Glomerular visceral epithelial cell (primary cell): ENCODE measurements around the gene ZNG1A.
"Not testable (repeated sequence)": the region's sequence is repeated elsewhere in the genome, so short reads cannot be mapped to it uniquely, and the experiment has no call there.

Experiments used
- DNase-seq: peaks from one replicate; pipeline ENCODE4 v3.0.0-alpha.2; 2016; ENCODE audit errors: extremely low spot score

The ZNG1A gene

DNA sequence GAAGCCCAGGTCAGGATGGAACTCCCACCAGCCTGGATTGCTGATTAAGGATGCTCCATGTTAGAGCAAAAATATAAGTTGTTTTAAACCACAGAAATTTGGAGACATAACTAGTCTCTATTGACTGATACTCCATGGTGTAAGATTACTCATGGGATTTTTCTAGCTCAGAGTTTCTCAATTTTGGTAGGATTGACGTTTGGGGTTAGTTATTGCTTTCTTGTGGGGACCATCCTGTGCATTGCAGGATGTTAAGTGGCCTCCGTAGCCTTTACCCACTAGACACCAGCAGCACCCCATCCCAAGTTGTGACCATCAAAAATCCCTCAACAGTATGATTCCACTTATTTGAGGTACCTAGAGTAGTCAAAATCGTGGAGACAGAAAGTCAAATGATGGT is 80.1 kb downstream of the ZNG1A start:
- DNase-seq: not testable (repeated sequence)

DNA sequence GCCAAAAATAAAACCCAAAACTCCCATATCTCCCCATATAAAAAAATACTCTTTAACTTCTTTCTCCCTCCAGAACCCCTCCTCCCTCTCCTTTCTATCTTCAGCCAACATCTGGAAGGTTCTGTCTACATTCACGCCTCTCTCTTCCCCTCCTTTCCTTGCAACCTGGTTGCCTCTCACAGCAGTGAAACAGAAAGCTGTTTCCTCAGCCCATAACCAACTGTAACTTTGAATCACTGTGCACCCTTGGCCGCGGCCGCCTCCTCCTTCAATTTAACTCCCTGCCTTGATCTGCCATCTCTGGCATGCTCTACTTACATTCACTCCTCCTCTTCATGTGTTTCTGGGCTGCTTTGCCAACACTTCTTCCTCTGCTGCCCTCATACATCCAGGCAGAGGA is 83.9 kb downstream of the ZNG1A start:
- DNase-seq: not testable (repeated sequence)

DNA sequence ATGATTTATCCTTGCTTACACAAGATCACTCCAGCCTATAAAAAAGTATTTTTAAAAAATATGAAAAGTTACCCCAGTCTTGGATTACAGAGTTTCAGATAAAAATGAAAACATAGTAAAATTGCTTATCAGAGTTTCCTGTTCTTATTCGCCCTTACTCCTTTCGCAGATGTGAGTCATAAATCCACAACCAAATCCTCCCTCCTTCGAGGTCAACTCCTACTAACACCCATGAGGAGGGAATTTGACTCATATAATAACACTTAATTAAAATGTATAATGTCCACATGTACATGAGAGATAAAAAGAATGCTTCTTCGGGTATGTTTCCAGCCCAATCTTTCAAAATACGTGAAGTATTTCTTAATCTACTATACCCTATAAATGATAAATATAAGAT is 84.5 kb downstream of the ZNG1A start:
- not testable (repeated sequence) for DNase-seq

DNA sequence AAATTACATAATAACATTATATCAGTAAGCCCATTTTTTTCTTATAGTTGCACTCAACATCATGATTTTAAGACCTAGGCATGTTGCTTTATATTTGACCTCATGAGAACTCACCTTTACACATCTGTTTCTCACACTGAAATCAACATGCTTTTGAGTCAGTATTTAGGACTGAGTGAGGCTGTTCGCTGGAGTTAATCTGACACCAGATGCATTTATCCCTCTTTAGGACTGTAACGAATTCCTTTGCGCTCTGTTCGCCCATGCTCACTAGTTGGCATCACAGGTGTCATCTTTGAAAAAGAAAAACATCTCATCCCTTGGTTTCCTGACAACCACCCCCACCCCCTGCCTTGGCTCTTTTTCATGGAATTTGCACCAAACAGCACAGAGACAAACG is 84.9 kb downstream of the ZNG1A start:
- DNase-seq: not testable (repeated sequence)

DNA sequence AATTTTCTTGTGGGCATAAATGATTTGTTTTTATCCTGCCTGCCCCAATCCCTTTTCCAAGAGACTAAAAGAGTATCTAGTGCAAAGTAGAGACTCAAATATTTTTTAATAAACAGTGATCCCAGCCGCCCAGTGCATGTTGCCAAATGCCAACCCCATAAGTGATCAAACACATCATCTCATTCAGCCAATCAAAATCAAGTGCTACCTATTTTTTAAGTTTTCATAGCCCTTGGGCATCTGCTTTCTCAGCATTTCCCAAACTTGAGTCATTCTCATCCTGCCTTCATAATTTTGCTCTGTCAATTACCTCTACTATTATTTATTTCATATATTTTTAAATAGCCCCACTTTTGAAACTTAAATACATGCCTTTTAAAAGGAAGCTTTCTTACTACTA is 88.0 kb downstream of the ZNG1A start:
- not testable (repeated sequence) for DNase-seq

DNA sequence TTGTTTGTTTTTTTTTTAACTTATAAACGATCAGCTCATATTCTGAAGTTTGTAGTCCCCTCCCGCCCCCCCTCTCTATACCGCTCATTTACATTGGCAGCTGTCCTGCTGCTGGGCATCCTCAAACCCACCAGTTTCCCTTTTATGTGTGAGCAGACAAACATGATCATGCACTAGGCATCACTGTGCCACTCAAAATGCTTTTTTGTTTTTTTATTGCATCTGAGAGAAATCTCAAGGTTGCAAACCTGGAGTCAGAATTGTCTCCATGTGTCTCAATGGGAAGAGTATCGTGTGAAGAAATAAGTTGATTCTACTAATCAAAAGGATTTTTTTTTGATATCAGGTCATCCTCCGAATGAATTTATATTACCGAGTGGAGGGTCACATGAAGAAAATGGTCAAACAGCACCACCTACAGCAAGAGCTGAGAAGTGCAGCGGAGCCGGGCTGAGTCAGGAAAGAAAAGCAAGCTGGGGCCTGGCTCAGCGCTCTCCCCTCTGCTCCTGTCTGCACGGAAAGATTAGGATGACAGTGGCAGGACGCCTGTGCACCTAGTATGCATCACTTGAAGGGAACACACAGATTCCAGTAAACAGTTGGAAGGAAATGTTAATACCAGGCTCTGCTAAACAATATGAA is 90.3 kb downstream of the ZNG1A start:
- DNase-seq: not testable (repeated sequence)

DNA sequence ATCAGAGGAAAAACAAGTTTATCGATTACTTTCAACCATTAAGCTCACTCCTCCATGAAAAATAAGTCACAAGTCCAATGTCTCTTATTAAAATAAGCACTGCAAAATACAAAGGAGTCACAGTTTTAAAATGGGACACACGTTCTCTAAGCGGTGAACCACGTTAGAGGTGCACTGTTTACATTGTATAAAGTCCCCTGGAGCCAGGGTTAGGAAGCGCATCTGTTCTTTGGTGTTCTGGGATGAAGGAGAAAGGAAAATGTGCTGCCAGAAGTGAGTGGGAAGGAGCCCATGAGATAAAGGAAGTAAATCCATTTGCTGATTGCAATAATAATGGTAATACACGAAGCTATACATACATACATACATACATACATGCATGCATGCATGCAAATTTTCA is 91.0 kb downstream of the ZNG1A start:
- not testable (repeated sequence) for DNase-seq

DNA sequence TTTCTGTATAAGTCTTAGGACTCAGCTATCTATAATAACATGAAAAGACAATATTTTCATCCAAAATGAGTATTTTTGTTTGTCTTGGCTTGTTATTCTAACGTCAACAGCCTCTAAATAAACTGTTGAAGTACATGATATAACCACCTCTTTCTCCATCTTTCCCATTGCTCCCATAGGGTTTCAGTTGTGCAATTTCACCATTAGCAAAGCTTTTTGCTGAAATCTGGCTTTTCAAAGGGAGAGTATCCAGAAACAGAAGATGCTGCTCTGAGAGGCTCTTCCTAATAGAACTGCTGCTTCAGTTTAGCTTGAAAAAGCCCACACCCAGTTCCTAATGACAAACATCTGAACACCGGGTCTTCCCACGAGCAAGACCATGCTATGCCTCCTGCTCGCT is 91.8 kb downstream of the ZNG1A start:
- not testable (repeated sequence) for DNase-seq

DNA sequence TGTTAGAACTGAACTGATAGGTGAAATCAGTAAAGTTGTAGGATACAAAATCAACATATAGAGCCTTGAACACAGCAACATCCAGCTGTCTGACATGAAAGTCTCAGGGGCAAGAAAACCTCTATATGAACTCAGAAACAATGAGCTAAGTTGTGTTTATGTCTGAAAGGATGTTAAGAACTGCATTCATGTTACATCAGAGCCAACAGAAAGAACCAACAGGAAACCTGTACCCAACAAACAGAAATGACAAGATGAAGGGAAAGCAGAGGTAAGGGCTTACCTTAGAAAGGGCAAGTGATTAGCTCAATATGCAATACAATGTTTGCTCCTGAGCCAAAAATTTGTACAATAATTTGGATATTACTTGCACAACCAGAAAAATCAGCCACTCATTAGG is 92.2 kb downstream of the ZNG1A start:
- not testable (repeated sequence) for DNase-seq

DNA sequence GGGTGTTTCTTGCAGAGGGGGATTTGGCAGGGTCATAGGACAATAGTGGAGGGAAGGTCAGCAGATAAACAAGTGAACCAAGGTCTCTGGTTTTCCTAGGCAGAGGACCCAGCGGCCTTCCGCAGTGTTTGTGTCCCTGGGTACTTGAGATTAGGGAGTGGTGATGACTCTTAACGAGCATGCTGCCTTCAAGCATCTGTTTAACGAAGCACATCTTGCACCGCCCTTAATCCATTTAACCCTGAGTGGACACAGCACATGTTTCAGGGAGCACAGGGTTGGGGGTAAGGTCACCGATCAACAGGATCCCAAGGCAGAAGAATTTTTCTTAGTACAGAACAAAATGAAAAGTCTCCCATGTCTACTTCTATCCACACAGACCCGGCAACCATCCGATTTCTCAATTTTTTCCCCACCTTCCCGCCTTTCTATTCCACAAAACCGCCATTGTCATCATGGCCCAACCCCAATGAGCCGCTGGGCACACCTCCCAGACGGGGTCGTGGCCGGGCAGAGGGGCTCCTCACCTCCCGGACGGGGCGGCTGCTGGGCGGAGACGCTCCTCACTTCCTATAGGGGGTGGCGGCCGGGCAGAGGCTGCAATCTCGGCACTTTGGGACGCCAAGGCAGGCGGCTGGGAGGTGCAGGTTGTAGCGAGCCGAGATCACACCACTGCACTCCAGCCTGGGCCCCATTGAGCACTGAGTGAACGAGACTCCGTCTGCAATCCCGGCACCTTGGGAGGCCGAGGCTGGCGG is 95.7 kb downstream of the ZNG1A start:
- not testable (repeated sequence) for DNase-seq

DNA sequence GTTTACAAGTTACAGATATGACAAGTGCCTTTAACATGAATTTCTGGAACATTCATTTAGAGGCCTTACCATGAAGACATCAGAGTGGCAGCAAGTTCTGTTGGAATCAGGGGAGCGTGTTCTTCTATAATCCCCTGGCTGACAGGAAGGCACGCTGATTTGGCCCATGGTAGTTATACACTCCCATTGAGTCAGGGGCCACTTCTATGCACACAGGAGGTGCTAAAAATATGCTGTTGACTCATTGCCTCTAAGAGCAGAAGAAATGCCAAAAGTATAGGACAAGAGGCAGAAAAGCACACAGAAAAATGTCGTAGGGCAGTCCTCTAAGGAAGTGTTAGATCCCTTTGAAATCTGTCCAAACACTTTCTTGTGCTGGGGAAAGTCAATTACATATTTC is 100.5 kb downstream of the ZNG1A start:
- DNase-seq: not testable (repeated sequence)

DNA sequence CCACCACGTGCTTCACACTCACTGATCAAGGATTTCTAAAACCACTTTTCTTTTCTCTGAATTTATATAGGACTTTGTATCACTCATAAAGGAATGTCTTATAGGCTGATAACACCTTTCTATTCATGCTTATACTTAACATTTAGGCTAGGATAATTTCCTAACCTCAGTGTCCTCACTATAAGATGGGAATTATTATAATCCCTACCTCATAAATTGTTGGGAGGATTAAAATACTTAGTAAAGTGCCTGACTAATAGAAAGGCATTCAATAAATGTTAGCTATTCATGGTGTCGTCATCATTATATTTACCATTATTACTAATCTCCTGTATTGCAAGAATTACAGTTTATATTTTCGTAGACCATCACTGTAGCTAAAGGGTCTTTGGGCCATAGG is 102.5 kb downstream of the ZNG1A start:
- not testable (repeated sequence) for DNase-seq

DNA sequence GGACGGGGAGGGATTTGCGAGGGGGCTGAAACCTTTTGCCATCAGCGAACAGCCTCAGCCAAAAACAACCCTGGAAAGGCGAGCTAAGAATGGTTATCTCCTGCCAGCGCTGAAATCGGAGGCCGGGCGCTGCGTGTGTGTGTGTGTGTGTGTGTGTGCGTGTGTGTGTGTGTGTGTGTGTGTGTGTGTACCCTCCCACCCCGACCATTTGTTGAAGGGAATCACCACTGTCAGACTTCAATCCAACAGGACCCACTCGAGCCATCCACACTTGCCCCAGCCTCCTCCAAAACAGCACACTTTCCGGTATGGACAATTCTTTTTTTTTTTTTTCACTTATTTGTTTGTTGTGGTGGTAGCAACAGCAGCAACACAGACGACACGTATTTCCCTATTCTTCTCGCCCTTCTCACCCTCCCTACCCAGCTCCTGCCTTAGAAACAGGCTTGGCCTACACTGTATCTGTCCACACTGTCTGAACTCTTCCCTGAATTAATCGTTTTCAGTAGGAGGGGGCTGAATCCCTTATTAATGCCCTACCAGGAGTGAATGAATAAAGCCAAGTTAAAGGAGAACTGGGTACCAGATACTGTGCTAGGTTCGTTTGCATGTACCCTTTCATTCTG is 104.8 kb downstream of the ZNG1A start:
- not testable (repeated sequence) for DNase-seq

DNA sequence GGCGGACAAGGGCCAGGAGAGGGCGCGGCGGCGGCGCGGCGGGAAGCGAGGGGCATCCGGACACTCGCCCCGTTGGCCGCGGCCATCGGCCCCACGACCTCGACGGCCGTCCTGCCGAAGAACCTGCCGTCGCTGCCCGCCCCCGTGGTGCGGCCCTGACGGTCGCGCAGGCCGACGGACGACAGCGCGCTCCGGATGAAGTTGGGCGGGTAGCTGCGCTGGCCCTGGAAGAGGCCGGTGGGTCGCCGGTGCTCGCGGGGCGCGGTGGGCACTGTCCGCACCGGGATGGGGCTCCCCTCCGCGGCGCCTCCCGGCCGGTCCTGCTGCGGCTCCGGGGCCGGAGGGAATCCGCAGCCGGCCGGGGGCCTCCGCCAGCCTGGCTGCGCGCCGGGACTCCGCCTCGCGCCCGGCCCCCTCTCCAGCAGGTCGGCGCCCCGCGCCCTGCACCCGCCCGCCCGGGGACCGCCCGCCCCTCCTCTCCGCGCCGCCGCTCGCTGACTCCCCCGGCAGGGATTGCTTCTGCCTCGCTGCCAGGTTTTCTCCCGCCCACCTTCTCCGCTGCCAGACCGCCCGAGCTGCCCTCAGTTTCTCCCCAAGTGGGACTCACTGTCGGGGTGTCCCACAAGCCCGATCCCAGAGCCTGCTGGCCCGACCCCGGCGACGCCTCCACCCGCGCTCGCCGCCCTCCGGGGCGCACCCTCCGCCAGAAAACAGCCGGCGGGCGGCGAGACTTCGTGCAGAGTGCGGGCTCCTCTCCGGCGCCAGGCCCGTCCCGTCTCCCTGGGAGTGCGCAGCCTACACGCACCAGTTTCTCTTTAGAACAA is 105.6 kb downstream of the ZNG1A start:
- not testable (repeated sequence) for DNase-seq
